HG02798 (cell line): Measurements from ENCODE around the gene UNC5B.

Experiments
- ATAC-seq: cut with Tn5 transposase; IDR thresholded peaks from one replicate; pipeline ENCODE4 v1.9.1; 2021; ENCODE audit warnings: mild to moderate bottlenecking; ENCODE audit not compliant: unreplicated experiment, poor library complexity

The UNC5B gene

DNA sequence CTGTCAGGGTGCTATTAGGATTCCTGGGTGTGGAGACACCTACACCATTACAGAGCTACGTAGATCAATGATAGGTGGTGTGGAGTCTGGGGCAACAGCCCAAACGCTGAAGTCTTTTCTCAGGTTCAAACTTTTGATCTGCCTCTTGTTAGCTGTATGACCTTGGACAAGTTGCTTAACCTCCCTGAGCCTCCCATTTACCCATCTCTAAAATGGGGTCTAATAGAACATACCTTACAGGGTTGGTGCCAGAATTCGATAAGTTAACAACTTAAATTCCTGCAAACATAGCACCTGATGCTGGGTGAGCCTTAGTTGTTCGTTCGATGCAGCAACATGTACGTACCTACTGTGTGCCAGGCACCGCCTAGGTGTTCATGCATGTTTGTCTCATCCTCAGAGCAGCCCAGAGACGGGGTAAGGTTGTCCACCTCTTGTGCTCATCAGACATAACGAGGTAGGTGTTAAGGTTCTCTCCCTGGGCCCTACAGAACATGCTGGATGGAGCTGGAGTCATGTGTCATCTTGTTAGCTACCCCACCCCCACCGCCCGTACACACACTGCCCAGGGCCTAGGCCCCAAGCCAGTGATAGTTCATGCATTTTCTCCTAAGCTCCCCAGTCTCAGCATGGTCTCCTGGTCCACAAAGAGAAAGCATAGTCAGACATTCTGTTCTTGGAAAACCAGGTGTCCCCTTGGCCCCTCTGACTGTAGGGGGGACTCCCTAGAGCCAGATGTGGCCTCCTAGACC is 65.7 kb downstream of the UNC5B start:
- ATAC-seq: no peak

DNA sequence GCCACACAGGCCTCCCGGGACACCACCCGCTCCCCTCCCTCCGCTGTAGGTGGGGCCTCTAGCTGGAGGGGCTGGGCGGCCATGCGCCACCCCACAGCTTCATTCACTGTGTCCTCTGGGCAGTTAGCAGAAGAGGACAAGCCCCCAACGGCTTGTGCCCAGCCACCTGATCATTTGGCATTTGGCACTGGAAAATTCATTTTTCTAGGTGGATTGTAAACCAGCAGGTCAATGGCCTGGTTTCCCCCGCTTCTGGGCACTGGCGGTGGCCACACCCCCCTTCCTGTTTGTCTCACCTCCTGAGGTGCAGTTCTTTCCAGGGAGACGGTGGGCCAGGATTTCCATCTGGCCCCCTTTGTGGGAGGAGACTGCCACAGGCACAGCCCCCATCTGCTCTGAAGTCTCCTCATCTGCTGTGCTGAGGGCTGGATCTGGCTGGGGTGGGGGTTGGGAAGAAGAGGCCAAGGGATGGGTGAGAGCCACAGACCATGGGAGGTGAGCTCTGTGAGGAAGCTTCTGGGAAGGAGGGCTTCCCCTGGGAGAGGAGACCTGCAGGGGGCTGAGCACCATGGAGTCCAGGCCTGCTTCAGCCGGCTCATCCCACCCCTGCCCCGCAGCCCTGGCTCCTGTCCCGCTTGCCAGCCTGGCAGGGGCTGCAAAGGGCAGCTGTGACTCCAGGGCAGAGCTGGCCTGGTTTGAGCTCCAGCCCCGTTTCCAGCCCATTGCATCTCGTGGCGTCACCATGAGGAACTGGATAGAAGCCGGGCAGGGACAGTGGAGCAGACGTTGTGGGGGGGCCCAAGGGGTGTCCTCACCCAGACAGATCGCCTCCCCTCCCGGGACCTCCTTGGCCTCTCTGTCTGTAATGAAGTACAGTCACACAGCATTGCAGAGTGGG is 66.6 kb downstream of the UNC5B start:
- no peak for ATAC-seq

DNA sequence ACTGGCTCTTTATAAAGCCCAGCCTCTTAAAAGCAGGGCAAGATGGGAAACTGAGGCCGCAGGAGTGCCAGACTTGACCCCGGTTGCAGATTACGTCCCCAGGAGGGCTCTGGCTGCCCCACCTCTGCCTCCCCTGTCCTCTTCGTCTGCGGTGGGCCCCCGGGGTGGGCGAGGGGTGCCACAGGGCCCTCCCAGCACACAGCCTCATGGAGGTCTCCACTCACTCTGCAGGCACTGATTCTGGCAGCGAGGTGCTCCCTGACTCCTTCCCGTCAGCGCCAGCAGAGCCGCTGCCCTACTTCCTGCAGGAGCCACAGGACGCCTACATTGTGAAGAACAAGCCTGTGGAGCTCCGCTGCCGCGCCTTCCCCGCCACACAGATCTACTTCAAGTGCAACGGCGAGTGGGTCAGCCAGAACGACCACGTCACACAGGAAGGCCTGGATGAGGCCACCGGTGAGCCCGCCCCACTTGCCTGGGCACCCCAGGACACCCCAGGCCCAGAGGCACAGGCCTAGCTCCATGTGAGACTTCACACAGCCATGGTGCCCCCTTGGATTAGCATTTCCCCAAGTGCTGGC is 67.3 kb downstream of the UNC5B start:
- no peak for ATAC-seq

DNA sequence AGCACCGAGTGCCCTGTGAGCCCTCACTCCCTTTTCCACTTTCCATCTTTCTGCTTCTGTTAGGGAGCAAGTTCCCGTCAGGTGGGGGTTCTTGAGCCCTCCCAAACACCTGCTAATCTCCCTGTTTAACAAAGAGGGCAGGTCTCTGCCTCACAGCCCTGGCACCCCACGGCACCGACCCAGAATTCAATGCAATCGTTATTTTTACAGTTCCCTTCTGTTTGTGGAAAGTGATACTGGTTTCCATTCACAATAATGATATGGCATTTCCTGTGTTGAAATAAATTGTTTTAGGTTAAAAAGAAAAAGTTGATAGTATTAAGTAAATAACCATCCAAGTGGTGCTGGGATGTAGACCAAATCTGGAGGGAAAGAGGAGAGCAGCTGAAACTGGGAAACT is 67.8 kb downstream of the UNC5B start:
- ATAC-seq: no peak

DNA sequence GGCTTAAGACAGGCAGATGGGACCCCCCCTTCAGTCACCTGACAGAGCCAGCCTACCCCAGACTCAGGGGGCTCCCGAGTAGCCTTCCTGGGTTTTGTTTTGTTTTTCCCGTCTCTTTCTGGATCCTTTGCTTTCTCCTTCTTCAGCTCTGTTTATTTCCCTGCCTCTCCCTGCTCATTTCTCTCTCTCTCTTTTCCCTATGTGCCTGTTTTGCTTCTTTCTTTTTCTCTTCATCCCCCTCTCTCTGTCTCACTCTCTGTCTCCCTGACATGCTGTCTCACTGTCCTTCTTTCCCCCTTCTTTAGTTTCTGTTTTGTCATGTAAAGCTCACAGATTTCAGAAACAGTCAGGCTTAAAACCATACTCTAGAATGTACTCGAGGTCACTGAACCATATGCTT is 68.5 kb downstream of the UNC5B start:
- no peak for ATAC-seq

DNA sequence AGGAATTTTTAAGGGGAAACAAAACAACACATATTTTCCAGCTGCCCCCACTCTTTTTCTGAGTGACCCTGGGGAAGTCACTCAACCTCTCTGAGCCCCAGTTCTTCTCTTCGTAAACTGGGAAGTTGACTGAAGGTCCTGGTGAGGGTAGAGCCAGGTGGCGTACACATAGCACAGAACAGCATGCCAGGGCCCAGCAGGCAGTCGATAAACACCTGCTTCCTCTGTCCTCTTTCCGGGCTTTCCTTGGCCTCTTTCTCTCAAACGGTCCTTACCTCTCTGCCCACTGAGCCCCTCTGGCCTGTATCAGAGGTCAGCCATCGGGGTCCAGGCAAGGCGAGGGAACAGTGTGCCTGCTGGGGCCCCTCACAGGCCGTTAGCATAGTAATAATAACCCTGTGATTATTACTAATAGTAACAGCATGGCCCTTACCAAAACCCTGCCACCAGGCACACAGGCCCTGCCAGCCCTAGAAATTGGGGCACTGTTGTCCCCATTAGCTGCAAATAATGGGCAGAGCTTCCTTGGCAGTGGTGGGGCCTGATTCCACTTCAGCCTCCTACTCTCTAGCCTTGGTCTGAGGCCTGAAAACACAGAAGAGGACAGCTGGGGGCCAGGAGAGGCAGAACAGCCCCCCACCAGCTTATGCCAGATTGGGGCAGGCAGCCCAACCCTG is 69.4 kb downstream of the UNC5B start:
- no peak for ATAC-seq

DNA sequence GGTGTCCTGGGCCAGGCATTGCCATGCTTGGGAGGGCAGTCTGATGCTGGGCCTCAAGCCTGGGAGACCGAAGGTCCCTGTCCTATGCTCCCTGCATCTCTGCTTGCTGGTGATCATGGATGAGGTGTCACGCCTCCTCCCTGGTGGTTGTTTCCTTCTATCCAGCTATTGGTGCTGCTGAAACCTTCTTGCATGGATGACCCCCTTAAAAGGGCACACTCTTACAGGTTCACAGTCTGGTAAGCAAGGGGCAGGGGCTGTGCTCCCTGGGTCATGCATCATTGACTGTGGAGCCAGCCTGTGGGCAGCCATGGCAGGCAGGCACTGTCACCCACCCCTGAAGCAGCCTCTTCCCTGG is 69.9 kb downstream of the UNC5B start:
- ATAC-seq: no peak

DNA sequence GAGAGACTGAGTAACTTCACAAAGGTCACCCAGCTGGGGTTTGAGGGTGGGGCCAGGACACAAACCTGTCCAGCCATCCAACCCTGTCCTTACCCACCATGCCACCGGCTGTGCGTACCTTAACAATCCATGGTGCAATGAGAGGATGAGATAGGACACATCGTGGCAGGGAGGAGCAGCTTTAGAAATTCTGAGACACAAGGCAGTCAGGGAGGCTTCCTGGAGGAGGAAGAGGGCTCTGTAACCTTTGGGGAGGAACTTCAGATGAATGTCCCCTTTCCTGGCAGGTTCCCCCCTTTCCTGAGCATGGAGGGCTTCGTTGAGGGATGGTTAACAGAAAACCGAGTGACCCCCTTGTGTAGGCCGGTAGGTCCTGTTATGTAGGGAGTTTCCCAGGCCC is 71.0 kb downstream of the UNC5B start:
- no peak for ATAC-seq

DNA sequence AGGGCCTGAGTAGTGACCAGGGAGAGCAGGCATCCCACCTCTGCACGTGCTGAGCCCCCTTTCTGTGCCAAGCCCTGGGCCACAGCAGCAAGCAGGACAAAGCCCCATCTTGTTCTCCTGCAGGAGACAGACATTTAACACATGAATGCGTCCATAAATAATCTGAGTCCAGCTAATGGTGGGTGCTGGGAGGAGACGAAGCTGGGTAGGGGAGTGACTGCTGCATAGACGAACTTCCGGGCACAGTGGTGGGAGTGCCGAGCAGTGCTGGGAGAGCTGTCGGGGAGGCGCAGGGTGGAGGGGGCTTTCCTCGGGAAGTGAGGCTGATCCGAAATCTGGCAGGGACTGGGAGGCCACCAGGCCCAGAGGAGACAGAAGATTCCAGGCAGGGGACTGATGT is 71.5 kb downstream of the UNC5B start:
- ATAC-seq: no peak

DNA sequence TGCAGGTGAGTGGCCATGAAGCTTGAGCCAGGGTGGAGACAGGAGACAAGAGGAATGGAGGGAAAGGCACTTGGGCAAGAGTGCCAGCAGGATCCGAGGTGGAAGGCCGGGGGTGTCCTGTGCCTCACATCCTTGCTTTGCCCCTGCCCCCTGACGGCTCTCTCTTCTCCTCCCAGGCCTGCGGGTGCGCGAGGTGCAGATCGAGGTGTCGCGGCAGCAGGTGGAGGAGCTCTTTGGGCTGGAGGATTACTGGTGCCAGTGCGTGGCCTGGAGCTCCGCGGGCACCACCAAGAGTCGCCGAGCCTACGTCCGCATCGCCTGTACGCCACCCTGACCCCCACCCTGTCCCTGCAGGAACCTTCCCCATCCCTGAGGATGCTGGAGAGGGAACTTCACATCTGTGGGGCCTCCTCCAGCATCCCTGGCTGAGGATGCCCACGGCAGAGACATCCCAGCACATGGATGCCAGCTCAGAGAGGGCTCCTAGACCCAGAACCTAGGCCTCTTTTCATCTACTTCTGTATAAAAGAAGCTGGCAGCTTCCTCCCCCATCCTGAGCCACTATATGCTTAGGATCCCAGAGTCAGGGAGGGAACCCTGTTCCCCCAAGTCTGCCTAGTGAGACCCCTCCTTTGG is 72.3 kb downstream of the UNC5B start:
- ATAC-seq: no peak

DNA sequence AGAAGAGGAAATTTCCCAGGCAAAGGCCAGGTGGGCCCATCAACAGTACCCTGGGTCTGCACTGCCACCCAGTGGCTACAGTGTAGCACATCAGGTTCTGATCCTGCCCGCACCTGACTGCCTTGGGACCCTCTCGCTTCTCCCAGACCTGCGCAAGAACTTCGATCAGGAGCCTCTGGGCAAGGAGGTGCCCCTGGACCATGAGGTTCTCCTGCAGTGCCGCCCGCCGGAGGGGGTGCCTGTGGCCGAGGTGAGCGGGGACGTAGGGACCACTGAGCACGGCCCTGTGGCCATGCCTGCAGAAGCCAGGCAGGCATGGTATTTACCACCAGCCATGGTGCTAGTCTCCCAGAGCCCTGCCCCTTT is 72.8 kb downstream of the UNC5B start:
- no peak for ATAC-seq

DNA sequence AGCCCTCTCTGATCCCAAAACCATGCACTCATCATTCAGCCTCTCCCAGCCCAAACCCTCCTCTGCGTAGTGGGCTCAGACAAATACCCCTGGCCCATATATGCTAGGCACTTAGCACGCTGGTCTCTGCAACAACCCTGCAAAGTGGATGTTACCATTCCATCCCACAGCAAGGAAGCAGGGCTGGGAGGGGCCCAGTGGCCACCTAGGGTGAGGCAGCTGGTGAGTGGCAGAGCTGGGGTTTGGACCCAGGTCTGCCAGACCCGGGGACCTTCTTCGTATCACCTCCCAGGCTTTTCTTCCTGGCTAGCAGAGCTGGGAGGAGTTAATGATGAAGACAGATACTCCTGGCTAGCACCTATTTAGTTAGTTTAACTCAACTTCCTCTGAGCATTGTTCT is 73.6 kb downstream of the UNC5B start:
- no peak for ATAC-seq

DNA sequence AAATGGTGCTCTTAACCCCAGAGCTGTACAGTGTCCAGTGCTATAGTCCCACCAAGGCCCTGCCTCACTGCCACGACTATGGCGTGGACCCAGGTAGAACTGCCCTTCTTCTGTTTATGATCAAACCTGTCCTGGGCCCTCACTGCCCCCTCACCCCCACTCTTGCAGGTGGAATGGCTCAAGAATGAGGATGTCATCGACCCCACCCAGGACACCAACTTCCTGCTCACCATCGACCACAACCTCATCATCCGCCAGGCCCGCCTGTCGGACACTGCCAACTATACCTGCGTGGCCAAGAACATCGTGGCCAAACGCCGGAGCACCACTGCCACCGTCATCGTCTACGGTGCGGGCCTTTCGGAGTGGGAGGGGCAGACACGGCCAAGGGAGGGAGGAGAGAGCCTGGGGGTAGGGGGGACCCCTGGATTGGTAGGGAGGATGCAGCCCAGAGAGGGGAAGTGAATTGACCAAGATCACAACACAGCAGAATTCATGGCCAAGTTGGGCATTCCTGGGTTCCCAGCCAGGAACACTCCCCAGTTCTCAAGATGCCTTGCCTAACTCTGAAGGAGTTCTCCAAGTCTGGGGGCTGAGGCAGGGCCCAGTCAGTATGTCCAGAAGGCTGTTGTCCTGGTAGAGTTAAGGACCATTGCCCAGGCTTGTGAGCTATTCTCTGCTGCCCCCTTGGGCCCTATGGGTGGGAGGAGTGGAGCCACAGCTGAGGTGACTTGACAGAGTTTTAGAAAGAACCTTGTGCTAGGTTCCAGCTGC is 74.3 kb downstream of the UNC5B start:
- ATAC-seq: no peak

DNA sequence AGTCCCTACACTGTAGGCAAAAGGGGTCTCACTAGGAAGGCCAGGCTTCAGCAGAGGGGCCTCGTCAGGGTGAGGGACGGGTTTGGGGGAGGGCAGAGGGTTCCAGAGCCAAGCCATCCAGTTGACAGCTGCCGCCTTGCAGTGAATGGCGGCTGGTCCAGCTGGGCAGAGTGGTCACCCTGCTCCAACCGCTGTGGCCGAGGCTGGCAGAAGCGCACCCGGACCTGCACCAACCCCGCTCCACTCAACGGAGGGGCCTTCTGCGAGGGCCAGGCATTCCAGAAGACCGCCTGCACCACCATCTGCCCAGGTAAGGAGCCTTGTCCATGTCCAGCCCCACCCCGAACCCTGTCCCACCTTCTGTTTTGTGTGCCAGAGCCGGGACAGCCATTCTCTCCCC is 75.1 kb downstream of the UNC5B start:
- ATAC-seq: no peak

DNA sequence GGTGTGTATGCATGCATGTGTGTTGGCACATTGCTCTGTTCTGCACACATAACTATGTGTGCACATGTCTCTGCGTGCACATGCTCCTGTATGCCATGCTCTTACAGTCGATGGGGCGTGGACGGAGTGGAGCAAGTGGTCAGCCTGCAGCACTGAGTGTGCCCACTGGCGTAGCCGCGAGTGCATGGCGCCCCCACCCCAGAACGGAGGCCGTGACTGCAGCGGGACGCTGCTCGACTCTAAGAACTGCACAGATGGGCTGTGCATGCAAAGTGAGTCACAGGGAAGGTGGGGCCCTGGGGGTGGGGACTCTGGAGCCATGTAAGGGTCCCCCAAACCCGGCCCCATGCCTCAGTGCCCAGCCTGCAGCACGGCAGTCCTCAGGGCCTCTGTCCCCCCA is 76.1 kb downstream of the UNC5B start:
- no peak for ATAC-seq

DNA sequence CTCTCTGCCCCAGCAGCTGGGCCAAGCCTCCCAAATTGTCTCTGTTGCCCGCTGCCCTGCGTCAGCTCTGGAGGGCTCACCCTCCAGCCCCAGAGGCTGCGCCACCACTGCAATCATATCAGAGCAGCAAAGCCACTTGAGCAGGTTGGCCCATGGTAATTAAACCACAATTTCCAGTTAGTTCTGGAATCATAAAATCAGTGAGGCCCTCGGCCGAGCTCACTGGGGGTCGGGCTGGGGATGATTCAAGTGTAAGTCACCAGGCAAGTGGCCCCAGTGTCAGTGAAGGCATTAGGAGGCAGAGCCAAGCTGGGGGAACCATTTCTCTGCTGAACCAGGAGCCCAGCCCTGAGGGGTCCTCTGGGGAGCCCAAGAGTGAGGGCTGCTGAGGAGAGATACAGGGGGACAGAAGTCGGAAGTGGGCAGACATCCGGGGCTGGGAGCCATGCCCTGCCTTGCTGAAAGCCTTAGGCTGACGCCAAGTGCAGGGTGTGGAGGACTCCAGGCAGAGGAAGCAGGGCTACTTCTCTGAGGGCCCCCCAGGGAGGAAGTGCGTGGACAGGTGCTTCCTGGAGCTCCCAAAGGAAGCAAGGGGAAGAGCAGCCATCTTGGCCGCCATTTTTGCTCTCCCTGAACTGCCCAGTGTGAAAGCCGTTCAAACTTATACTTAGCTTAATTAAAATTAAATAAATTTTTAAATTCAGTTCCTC is 77.2 kb downstream of the UNC5B start:
- no peak for ATAC-seq

DNA sequence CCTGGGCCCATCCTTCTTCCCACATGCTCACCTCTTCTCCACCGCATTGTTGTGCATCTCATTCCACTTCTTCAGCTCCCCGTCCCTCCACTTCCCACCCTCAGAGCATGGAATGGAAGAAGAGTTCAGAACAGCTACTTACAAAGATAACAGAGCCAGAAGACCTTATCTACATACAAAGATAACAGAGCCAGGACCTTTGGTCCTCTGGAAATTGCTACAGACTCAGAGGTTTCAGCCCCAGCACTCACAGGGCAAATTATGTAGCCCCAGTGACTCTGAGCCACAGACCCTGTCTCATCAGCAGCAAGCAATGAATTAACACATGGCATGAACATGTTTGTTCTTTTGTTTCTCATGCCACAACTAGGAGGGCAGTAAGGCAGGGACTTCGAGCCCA is 78.0 kb downstream of the UNC5B start:
- no peak for ATAC-seq

DNA sequence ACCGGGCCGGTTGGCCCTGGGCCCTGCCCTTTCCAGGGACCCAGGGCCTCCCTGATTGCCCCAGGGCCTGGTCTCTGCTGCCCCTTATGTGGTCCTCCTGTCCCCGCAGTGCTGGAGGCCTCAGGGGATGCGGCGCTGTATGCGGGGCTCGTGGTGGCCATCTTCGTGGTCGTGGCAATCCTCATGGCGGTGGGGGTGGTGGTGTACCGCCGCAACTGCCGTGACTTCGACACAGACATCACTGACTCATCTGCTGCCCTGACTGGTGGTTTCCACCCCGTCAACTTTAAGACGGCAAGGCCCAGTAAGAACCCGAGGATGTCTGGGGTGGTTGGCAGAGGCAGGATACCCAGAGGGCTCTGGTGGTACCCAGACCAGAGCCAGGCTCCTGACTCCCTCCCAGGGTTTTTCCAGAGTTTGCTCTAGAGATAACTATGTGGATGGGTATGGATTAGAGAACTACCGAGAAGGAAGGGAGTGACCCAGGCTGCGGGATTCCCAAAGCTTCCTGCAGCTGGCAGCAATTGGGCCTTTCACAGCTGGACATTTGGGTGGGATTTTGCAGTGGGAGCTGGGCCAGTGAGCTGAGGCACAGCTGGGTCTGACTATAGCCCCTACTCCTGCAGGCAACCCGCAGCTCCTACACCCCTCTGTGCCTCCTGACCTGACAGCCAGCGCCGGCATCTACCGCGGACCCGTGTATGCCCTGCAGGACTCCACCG is 78.6 kb downstream of the UNC5B start:
- ATAC-seq: no peak

DNA sequence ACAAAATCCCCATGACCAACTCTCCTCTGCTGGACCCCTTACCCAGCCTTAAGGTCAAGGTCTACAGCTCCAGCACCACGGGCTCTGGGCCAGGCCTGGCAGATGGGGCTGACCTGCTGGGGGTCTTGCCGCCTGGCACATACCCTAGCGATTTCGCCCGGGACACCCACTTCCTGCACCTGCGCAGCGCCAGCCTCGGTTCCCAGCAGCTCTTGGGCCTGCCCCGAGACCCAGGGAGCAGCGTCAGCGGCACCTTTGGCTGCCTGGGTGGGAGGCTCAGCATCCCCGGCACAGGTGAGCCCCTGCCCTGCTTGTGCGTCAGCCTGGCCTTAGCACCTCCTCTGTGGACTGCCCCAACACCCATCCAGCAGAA is 79.1 kb downstream of the UNC5B start:
- ATAC-seq: no peak
